Endodermal cell (in vitro differentiated cells): Measurements from ENCODE around the gene DOCK8. TPM values are rescaled to one million over a fixed set of nuclear protein-coding genes. Genes with fewer than 3 reads are reported as not detected.
"Not testable (repeated sequence)": the region's sequence is repeated elsewhere in the genome, so short reads cannot be mapped to it uniquely, and the experiment has no call there.

Source experiments
- DNase-seq: peaks from one replicate; pipeline ENCODE4 v3.0.0-alpha.2; 2017
- H3K27ac ChIP-seq: 2 replicates; pipeline ENCODE4 v1.5.1; 2013; ENCODE audit warnings: mild to moderate bottlenecking, low read depth, low read length, moderate library complexity
- H3K27me3 ChIP-seq: 2 replicates; pipeline ENCODE4 v1.6.1; 2013; ENCODE audit warnings: mild to moderate bottlenecking, low read length, moderate library complexity; ENCODE audit not compliant: insufficient read depth, control insufficient read depth, poor library complexity, severe bottlenecking
- H3K36me3 ChIP-seq: 2 replicates; pipeline ENCODE4 v1.7.0; 2013; ENCODE audit warnings: mild to moderate bottlenecking, low read length, moderate library complexity; ENCODE audit not compliant: control insufficient read depth, insufficient read depth
- H3K4me1 ChIP-seq: one replicate; pipeline ENCODE4 v1.7.0; 2013; ENCODE audit warnings: low read length; ENCODE audit not compliant: control insufficient read depth, insufficient read depth
- H3K4me3 ChIP-seq: 2 replicates; pipeline ENCODE4 v1.5.1; 2013; ENCODE audit warnings: mild to moderate bottlenecking, low read length, moderate library complexity
- H3K9ac ChIP-seq: 2 replicates; pipeline ENCODE4 v1.6.1; 2013; ENCODE audit warnings: mild to moderate bottlenecking, low read length, moderate library complexity; ENCODE audit not compliant: poor library complexity, severe bottlenecking; ENCODE audit errors: extremely low read depth
- H3K9me3 ChIP-seq: 2 replicates; pipeline ENCODE4 v1.6.1; 2013; ENCODE audit warnings: mild to moderate bottlenecking, low read length, moderate library complexity; ENCODE audit not compliant: control insufficient read depth
- H3K27ac Mint-ChIP-seq: 2 replicates; pipeline ENCODE4 v1.8.0; 2020; ENCODE audit warnings: mixed read lengths
- H3K27me3 Mint-ChIP-seq: 2 replicates; pipeline ENCODE4 v1.8.0; 2021; ENCODE audit warnings: mild to moderate bottlenecking, mixed read lengths; ENCODE audit not compliant: insufficient read depth
- H3K36me3 Mint-ChIP-seq: 2 replicates; pipeline ENCODE4 v1.8.0; 2020; ENCODE audit warnings: low read depth, mixed read lengths
- H3K4me1 Mint-ChIP-seq: 2 replicates; pipeline ENCODE4 v1.8.0; 2020; ENCODE audit warnings: mixed read lengths
- H3K4me3 Mint-ChIP-seq: 2 replicates; pipeline ENCODE4 v1.8.0; 2020; ENCODE audit warnings: mild to moderate bottlenecking, moderate library complexity, mixed read lengths
- H3K9me3 Mint-ChIP-seq: 2 replicates; pipeline ENCODE4 v1.8.0; 2020; ENCODE audit warnings: mild to moderate bottlenecking, mixed read lengths
- CTCF ChIP-seq: fragments of 200-600 bp; sonication (generic); conservative IDR thresholded peaks from 2 replicates; pipeline ENCODE4 v1.5.0; 2021; ENCODE audit warnings: antibody characterized with exemption, mild to moderate bottlenecking
- WGBS, 2 experiments: methylation state at CpG; one replicate each; pipeline versions ENCODE4 v1.1.5 to v1.1.7; 2013; ENCODE audit warnings: missing lambda C conversion rate in 2 of 2, mixed read lengths in 1 of 2; ENCODE audit not compliant: insufficient coverage in 1 of 2, insufficient read length in 1 of 2; 5-methylcytosine and 5-hydroxymethylcytosine counted together
- total RNA-seq, 2 donors: library from RNA; stranded (reverse); fragmentation: NEBNext Ultra II Directional in 1 of 2; extraction: Animal tissue kit (Norgen Biotek cat#: 25700) in 1 of 2; gene quantifications; 2 replicates in 1 of 2; 3 replicates in 1 of 2; pipeline ENCODE4 v1.2.1, GENCODE V29; 2021

Gene DOCK8
- total RNA-seq, 2 donors from 2014 or later = 26.9 to 28.1 TPM

GRCh38 chr9:228929-229695 lies 14.4 kb downstream of the DOCK8 start:
- Mint-ChIP-seq H3K9me3 (peaks cover 19% of the 10 kb centered on the region), H3K27me3 (peaks cover 5% of the 10 kb centered on the region), H3K36me3 (peaks cover 3% of the 10 kb centered on the region), H3K4me1 (peaks cover 12% of the 10 kb centered on the region), H3K4me3 (no peak overlapping the region), H3K27ac (no peak overlapping the region)
- no peak overlapping the region for H3K9ac ChIP-seq
- peak overlapping the region; percentile 15 for H3K4me3 ChIP-seq
- no peak for DNase-seq
- H3K36me3 ChIP-seq = peaks cover 4% of the 10 kb centered on the region
- no peak for TF ChIP-seq CTCF
- 91 to 100% methylated on average over 2 to 5 of the region's 5 CpGs for WGBS, 2 experiments
- no peaks in the 10 kb centered on the region for H3K4me1 ChIP-seq
- no peak overlapping the region for H3K27ac ChIP-seq
- H3K9me3 ChIP-seq = peaks cover 12% of the 10 kb centered on the region
- no peaks in the 10 kb centered on the region for H3K27me3 ChIP-seq

GRCh38 chr9:231625-232024 lies 17.0 kb downstream of the DOCK8 start:
- H3K27ac Mint-ChIP-seq, DNase-seq, H3K4me3 Mint-ChIP-seq, H3K9ac ChIP-seq, H3K36me3 ChIP-seq, H3K4me3 ChIP-seq, H3K27me3 ChIP-seq, H3K27ac ChIP-seq, H3K4me1 ChIP-seq, H3K27me3 Mint-ChIP-seq: not testable (repeated sequence)
- no CpG with 5 or more reads among the region's 1 CpG for WGBS, 2 experiments
- H3K36me3 Mint-ChIP-seq = peaks cover 22% of the 10 kb centered on the region
- peaks cover 43% of the 10 kb centered on the region for H3K9me3 Mint-ChIP-seq
- H3K4me1 Mint-ChIP-seq = peaks cover 12% of the 10 kb centered on the region
- H3K9me3 ChIP-seq = peaks cover 31% of the 10 kb centered on the region

DNA sequence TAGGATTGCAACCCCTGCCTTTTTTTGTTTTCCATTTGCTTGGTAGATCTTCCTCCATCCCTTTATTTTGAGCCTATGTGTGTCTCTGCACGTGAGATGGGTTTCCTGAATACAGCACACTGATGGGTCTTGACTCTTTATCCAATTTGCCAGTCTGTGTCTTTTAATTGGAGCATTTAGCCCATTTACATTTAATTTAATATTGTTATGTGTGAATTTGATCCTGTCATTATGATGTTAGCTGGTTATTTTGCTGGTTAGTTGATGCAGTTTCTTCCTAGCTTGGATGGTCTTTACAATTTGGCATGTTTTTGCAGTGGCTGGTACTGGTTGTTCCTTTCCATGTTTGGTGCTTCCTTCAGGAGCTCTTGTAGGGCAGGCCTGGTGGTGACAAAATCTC lies 19.0 kb downstream of the DOCK8 start:
- H3K9ac ChIP-seq, H3K4me3 ChIP-seq, H3K27ac ChIP-seq, H3K4me1 Mint-ChIP-seq, DNase-seq, H3K27ac Mint-ChIP-seq, H3K36me3 ChIP-seq, H3K4me3 Mint-ChIP-seq, H3K27me3 Mint-ChIP-seq, H3K4me1 ChIP-seq, H3K27me3 ChIP-seq: not testable (repeated sequence)
- H3K9me3 Mint-ChIP-seq = peaks cover 46% of the 10 kb centered on the region
- no CpG with 5 or more reads among the region's 1 CpG for WGBS, 2 experiments
- peaks cover 28% of the 10 kb centered on the region for H3K36me3 Mint-ChIP-seq
- H3K9me3 ChIP-seq = peaks cover 32% of the 10 kb centered on the region

DNA sequence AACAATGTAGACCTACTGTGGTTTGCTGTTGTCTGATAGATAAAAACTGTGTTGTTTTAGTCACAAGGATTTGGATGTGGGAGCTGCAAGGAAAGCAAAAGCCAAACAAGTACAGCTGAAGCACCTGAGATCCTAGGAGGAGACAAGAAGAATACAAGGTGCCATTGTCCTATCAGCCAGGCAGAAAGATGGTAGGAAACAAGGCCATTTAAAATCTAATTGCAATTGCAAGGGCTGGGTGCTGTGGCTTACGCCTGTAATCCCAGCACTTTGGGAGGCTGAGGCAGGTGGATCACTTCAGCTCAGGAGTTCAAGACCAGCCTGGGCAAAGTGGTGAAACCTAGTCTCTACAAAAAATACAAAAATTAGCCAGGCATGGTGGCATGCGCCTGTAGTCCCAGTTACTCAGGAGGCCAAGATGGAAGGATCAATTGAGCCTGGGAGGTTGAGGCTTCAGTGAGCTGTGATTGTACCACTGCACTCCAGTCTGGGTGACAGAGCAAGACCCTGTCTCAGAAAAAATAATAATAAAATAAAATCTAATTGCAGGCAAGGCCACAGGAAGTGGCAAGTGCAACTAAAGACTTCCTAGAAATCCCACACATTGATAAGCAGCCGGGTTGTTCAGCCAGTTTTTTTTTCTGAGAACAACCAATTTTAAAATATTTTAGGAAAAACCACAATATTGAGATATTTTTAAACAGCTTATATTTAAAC lies 22.6 kb downstream of the DOCK8 start:
- Mint-ChIP-seq H3K4me1 (no peaks in the 10 kb centered on the region), H3K9me3 (peaks cover 38% of the 10 kb centered on the region), H3K27ac (no peak overlapping the region), H3K4me3 (no peak overlapping the region), H3K36me3 (peaks cover 26% of the 10 kb centered on the region), H3K27me3 (peaks cover 8% of the 10 kb centered on the region)
- H3K9me3 ChIP-seq = peaks cover 23% of the 10 kb centered on the region
- no peaks in the 10 kb centered on the region for H3K27me3 ChIP-seq
- no peak overlapping the region for H3K9ac ChIP-seq
- peaks cover 9% of the 10 kb centered on the region for H3K36me3 ChIP-seq
- H3K4me1 ChIP-seq = peaks cover 4% of the 10 kb centered on the region
- 88 to 90% methylated on average over 1 to 3 of the region's 3 CpGs for WGBS, 2 experiments
- peak overlapping the region; percentile 13 for H3K4me3 ChIP-seq
- TF ChIP-seq CTCF = no peak
- no peak for DNase-seq
- no peak overlapping the region for H3K27ac ChIP-seq
